GM18519 (cell line): Measurements from ENCODE around the gene TXLNA.

Source experiments
- ATAC-seq: cut with Tn5 transposase; IDR thresholded peaks from one replicate; pipeline ENCODE4 v1.9.1; 2021; ENCODE audit warnings: mild to moderate bottlenecking, moderate library complexity; ENCODE audit not compliant: unreplicated experiment, low FRiP score

Gene TXLNA

GRCh38 chr1:32242341-32242851, 62.9 kb downstream of the TXLNA start:
- no peak for ATAC-seq

GRCh38 chr1:32246888-32247273, 67.4 kb downstream of the TXLNA start, which contains the start of gene FAM167B:
Gene FAM167B, plus strand, starts transcription at chr1:32247222. Its CDS starts 200 bp downstream, at chr1:32247422.
- ATAC-seq, result no peak

GRCh38 chr1:32247452-32247851, 68.0 kb downstream of the TXLNA start:
- no peak for ATAC-seq
